ENCODE measurements around the gene C17orf67. TPM values are rescaled to one million over a fixed set of nuclear protein-coding genes. Genes with fewer than 3 reads are reported as not detected.

The C17orf67 gene
- total and polyA plus RNA-seq, 2 experiments from 2014 or later: 0.27 to 0.73 TPM

DNA sequence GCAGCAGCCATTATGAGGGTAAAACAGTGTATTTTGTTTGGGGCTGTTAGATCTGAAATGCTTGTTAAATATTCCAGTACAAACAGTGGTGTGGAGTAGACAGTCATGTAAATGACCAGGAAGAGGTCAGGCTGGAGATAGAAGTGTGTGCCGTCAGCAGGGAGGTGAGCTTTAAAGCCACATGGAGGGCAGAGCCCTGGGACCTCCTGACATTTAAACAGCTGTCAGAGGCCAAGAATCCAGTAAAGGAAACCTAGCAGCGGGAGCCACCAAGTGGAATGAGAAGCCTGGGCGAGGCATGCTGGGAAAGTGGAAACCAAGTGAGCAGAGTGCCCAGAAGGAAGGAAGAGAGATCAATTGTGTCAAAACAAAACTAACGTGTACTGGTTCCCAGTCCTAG lies 26.8 kb downstream of the C17orf67 start:
- WGBS (ENCODE audit: low lambda C conversion rate, missing lambda C conversion rate): 80% methylated on average over 4 of the region's 4 CpGs
- no peaks in the 10 kb centered on the region for H3K79me2 ChIP-seq
- no peak overlapping the region for H3K4me2 ChIP-seq
- H3K27me3 ChIP-seq: no peaks in the 10 kb centered on the region
- H3K4me1 ChIP-seq (ENCODE audit: insufficient read depth): no peaks in the 10 kb centered on the region
- no peaks in the 10 kb centered on the region for H3K36me3 ChIP-seq (replicated peaks; ENCODE audit: insufficient read depth, low read depth)
- H3K4me3 ChIP-seq: no peak overlapping the region
- no peaks in the 10 kb centered on the region for H3K9me3 ChIP-seq (ENCODE audit: low read depth)
- H3K27ac ChIP-seq: no peak overlapping the region
- no peaks in the 10 kb centered on the region for H4K20me1 ChIP-seq (ENCODE audit: insufficient read depth, poor library complexity, severe bottlenecking)
- H3K9me2 ChIP-seq (replicated peaks; ENCODE audit: insufficient read depth): no peaks in the 10 kb centered on the region
- TF ChIP-seq EZH2phosphoT487 (IDR thresholded peaks at IDR 0.05; ENCODE audit: low read depth, severe bottlenecking, unreplicated experiment) (no peak), CTCF (IDR thresholded peaks at IDR 0.05; ENCODE audit: poor library complexity) (no peak), EZH2 (IDR thresholded peaks at IDR 0.05; ENCODE audit: borderline replicate concordance) (no peak)
- no peak overlapping the region for H2AFZ ChIP-seq
- no peak for DNase-seq (ENCODE audit: low spot score)

DNA sequence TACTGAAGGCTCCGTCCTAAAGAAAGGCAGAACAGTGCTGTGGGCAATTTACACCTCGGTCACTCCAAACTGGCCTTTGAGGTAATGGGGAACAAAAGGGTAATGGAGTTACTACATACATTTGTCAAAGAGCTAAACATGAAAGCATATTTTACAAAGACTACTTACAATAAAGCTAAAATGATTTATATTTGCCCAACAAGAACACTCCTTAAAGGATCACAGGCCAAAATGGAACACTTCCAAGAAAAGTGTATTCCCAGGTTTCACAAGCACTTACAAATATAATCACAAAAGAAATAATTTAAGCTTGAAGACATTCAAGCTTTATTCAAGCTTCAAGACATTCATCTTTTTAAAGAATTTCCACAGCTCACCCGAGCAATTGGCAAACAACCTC lies 29.3 kb downstream of the C17orf67 start:
- no peak overlapping the region for H3K27ac ChIP-seq
- no peak overlapping the region for H3K4me2 ChIP-seq
- H3K9me2 ChIP-seq (replicated peaks; ENCODE audit: insufficient read depth): no peaks in the 10 kb centered on the region
- H3K9me3 ChIP-seq (ENCODE audit: low read depth): no peaks in the 10 kb centered on the region
- no peak for DNase-seq (ENCODE audit: low spot score)
- H3K4me3 ChIP-seq: no peak overlapping the region
- H4K20me1 ChIP-seq (ENCODE audit: insufficient read depth, poor library complexity, severe bottlenecking): no peaks in the 10 kb centered on the region
- H3K4me1 ChIP-seq (ENCODE audit: insufficient read depth): no peaks in the 10 kb centered on the region
- no peaks in the 10 kb centered on the region for H3K79me2 ChIP-seq
- H3K27me3 ChIP-seq: no peaks in the 10 kb centered on the region
- TF ChIP-seq EZH2 (IDR thresholded peaks at IDR 0.05; ENCODE audit: borderline replicate concordance): no peak
- no peak for TF ChIP-seq CTCF (IDR thresholded peaks at IDR 0.05; ENCODE audit: poor library complexity)
- TF ChIP-seq EZH2phosphoT487 (IDR thresholded peaks at IDR 0.05; ENCODE audit: low read depth, severe bottlenecking, unreplicated experiment): no peak
- no peak overlapping the region for H2AFZ ChIP-seq
- WGBS (ENCODE audit: low lambda C conversion rate, missing lambda C conversion rate): 82% methylated on average over 3 of the region's 3 CpGs
- no peaks in the 10 kb centered on the region for H3K36me3 ChIP-seq (replicated peaks; ENCODE audit: insufficient read depth, low read depth)

DNA sequence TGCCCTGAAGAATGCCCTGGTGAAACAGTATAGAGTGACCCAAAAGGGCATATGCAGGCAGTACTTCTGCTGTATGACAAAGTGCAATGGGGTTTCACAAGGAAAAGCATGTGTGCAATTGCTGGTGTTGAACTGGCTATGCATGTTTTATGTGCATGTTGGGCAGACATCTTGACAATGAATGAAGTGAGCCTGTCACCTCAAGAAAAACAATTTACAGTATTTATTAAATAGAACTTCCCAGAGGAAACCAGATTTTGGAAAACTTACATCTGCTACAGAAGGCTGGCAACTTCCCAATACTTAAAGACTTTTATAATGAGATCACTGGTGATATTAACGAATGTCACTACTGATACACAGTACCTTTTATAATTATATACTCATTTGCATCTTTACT lies 30.6 kb downstream of the C17orf67 start:
- H3K79me2 ChIP-seq: no peaks in the 10 kb centered on the region
- TF ChIP-seq EZH2phosphoT487 (IDR thresholded peaks at IDR 0.05; ENCODE audit: low read depth, severe bottlenecking, unreplicated experiment): no peak
- TF ChIP-seq EZH2 (IDR thresholded peaks at IDR 0.05; ENCODE audit: borderline replicate concordance): no peak
- no peak for TF ChIP-seq CTCF (IDR thresholded peaks at IDR 0.05; ENCODE audit: poor library complexity)
- DNase-seq (ENCODE audit: low spot score): no peak
- no peak overlapping the region for H3K4me2 ChIP-seq
- H2AFZ ChIP-seq: no peak overlapping the region
- H3K9me3 ChIP-seq (ENCODE audit: low read depth): no peaks in the 10 kb centered on the region
- no peaks in the 10 kb centered on the region for H3K4me1 ChIP-seq (ENCODE audit: insufficient read depth)
- no peaks in the 10 kb centered on the region for H3K27me3 ChIP-seq
- 87% methylated on average over 1 of the region's 1 CpG for WGBS (ENCODE audit: low lambda C conversion rate, missing lambda C conversion rate)
- no peak overlapping the region for H3K27ac ChIP-seq
- no peak overlapping the region for H3K4me3 ChIP-seq
- no peaks in the 10 kb centered on the region for H3K9me2 ChIP-seq (replicated peaks; ENCODE audit: insufficient read depth)
- no peaks in the 10 kb centered on the region for H4K20me1 ChIP-seq (ENCODE audit: insufficient read depth, poor library complexity, severe bottlenecking)
- H3K36me3 ChIP-seq (replicated peaks; ENCODE audit: insufficient read depth, low read depth): no peaks in the 10 kb centered on the region
